ES-I3 (cell line): Measurements from ENCODE around the gene RPS6KA1.

Source experiments
- H3K36me3 ChIP-seq: 2 replicates; pipeline ENCODE4 v1.6.1; 2013; ENCODE audit warnings: mild to moderate bottlenecking, low read length, control low read depth, moderate library complexity; ENCODE audit not compliant: insufficient read depth
- H3K4me1 ChIP-seq: 2 replicates; pipeline ENCODE4 v1.6.1; 2013; ENCODE audit warnings: mild to moderate bottlenecking, control low read depth, low read length; ENCODE audit not compliant: insufficient read depth
- H3K9ac ChIP-seq: 2 replicates; pipeline ENCODE4 v1.6.1; 2013; ENCODE audit warnings: low read depth, mild to moderate bottlenecking, low read length, moderate library complexity
- H3K9me3 ChIP-seq: 2 replicates; pipeline ENCODE4 v1.6.1; 2013; ENCODE audit warnings: mild to moderate bottlenecking, low read length, moderate library complexity; ENCODE audit not compliant: control insufficient read depth, insufficient read depth

Gene RPS6KA1

DNA sequence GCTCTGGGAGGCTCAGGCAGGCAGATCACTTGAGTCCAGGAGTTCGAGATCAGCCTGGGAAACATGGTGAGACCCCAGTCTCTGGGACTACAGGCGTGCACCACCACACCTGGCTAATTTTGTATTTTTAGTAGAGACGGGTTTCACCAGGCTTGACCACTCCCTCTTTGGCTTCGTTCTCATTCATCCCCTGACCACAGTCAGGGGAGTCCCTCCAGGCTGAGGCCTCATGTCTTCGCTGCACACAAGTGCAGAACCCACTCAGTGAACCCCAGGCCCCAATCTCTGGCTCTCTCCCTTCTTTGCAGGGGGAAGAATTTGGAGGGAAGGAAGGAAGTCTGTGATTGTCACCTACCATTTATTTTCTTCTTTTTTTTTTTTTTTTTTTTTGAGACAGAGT is 9.2 kb upstream of the RPS6KA1 start:
- peaks cover 7% of the 10 kb centered on the region; the same call in 1 of the 2 replicates for H3K4me1 ChIP-seq
- H3K9me3 ChIP-seq: no peaks in the 10 kb centered on the region
- no peaks in the 10 kb centered on the region for H3K36me3 ChIP-seq
- no peak overlapping the region for H3K9ac ChIP-seq

GRCh38 chr1:26521669-26522030 is 7.9 kb upstream of the RPS6KA1 start:
- peaks cover 7% of the 10 kb centered on the region; the same call in 1 of the 2 replicates for H3K4me1 ChIP-seq
- H3K9ac ChIP-seq: no peak overlapping the region
- no peaks in the 10 kb centered on the region for H3K9me3 ChIP-seq
- H3K36me3 ChIP-seq: no peaks in the 10 kb centered on the region

GRCh38 chr1:26522073-26522472 is 7.5 kb upstream of the RPS6KA1 start:
- H3K4me1 ChIP-seq: peaks cover 7% of the 10 kb centered on the region; the same call in 1 of the 2 replicates
- no peaks in the 10 kb centered on the region for H3K9me3 ChIP-seq
- H3K9ac ChIP-seq: no peak overlapping the region
- no peaks in the 10 kb centered on the region for H3K36me3 ChIP-seq

- Histone ChIP-seq H3K9me3 (no peaks in the 10 kb centered on the region), H3K36me3 (no peaks in the 10 kb centered on the region), H3K9ac (no peak overlapping the region), H3K4me1 (peaks cover 6% of the 10 kb centered on the region)
These were observed 5.4 kb upstream of the RPS6KA1 start for GRCh38 chr1:26524181-26524580.

GRCh38 chr1:26526287-26526686 is 3.3 kb upstream of the RPS6KA1 start:
- no peak overlapping the region for H3K9ac ChIP-seq
- H3K4me1 ChIP-seq: no peaks in the 10 kb centered on the region; the same call in 1 of the 2 replicates
- no peaks in the 10 kb centered on the region for H3K9me3 ChIP-seq
- H3K36me3 ChIP-seq: no peaks in the 10 kb centered on the region

GRCh38 chr1:26529405-26529654 is 231 bp upstream of the RPS6KA1 start:
- no peaks in the 10 kb centered on the region for H3K36me3 ChIP-seq
- H3K9ac ChIP-seq: peak overlapping the region; percentile 52
- H3K9me3 ChIP-seq: no peaks in the 10 kb centered on the region
- H3K4me1 ChIP-seq: peaks cover 10% of the 10 kb centered on the region; the same call in 1 of the 2 replicates

DNA sequence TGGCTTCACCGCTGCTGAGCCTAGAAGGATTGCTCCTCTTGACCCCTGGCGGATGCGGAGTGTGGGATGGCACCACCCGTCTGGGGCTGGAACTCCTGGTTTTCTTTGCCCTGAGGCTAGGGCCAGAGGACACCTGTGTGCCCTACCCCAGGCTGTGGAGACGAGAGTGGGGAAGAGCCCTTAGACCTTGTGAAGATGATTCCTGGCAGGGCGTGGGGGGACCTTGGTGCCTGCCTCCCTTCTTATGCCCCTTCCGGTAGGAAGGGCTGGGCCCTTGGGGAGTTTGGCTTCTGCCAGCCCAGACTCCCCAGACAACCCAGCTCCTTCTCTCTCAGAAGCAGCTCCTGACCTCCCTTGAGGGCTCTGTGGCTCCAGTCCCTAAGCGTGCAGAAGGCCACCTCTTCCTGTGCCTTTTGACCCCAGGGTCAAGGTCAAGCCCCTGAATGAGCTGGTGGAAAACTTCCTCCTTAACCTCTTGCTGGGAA is 891 bp downstream of the RPS6KA1 start:
- Histone ChIP-seq H3K4me1 (peaks cover 10% of the 10 kb centered on the region; the same call in 1 of the 2 replicates), H3K9me3 (no peaks in the 10 kb centered on the region), H3K9ac (peak overlapping the region; percentile 68), H3K36me3 (no peaks in the 10 kb centered on the region)

- Histone ChIP-seq H3K4me1 (peaks cover 10% of the 10 kb centered on the region; the same call in 1 of the 2 replicates), H3K36me3 (no peaks in the 10 kb centered on the region), H3K9ac (peak overlapping the region; percentile 68), H3K9me3 (no peaks in the 10 kb centered on the region)
These were observed 1.5 kb downstream of the RPS6KA1 start for GRCh38 chr1:26530895-26531598.

DNA sequence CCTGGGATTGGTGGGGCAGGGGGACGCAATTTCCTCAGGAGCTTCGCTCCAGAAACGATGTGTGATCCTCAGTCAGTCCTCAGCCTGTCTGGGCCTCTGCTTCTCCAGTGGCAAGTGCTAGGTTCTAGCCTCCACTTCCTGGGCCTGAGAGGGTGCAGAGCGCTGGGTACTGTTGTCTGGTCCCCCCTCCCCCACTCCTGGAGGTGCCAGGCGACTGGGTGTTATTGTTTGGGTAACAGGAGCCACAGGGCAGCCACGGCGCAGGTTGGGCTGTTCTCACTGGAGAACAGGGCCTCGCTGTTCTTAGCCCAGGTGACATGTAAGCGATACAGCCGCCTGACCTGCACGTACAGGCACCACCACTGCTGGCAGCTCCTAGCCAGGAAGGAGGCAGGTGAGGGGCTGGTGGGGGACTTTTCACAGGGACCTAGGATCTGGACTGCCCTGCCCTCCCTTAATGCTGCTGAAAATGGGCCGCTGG is 2.1 kb downstream of the RPS6KA1 start:
- Histone ChIP-seq H3K9me3 (no peaks in the 10 kb centered on the region), H3K4me1 (peaks cover 10% of the 10 kb centered on the region; the same call in 1 of the 2 replicates), H3K36me3 (no peaks in the 10 kb centered on the region; the same call in 1 of the 2 replicates), H3K9ac (peak overlapping the region; percentile 28)

- H3K36me3 ChIP-seq: no peaks in the 10 kb centered on the region; the same call in 1 of the 2 replicates
These were observed 4.5 kb downstream of the RPS6KA1 start for GRCh38 chr1:26533951-26534509.

DNA sequence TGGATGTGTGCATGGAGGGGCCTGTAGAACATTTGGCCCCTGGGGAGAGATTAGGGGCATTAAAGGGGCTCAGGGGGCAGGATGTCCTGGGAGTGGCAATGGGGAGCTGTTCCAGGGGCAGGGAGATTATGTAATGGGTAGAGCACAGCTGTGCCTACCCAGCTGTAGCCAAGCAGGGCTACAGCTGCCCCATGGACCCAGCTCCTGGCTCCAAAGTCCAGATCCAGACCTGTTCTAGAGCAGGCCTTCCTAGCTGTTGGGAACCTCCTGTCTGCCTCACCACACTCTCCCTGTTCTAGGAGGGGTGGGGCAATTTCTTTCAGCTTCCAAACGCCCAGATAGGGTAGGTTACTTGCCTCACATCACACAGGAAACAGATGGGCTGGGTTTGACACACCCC is 5.6 kb downstream of the RPS6KA1 start:
- Histone ChIP-seq H3K36me3 (no peaks in the 10 kb centered on the region; the same call in 1 of the 2 replicates), H3K9ac (no peak overlapping the region), H3K4me1 (peaks cover 10% of the 10 kb centered on the region; the same call in 1 of the 2 replicates), H3K9me3 (no peaks in the 10 kb centered on the region)

More at GRCh38 chr1:26533951-26534509, 4.5 kb downstream of the RPS6KA1 start:
- Histone ChIP-seq H3K4me1 (peaks cover 10% of the 10 kb centered on the region; the same call in 1 of the 2 replicates), H3K9me3 (no peaks in the 10 kb centered on the region), H3K9ac (no peak overlapping the region)

DNA sequence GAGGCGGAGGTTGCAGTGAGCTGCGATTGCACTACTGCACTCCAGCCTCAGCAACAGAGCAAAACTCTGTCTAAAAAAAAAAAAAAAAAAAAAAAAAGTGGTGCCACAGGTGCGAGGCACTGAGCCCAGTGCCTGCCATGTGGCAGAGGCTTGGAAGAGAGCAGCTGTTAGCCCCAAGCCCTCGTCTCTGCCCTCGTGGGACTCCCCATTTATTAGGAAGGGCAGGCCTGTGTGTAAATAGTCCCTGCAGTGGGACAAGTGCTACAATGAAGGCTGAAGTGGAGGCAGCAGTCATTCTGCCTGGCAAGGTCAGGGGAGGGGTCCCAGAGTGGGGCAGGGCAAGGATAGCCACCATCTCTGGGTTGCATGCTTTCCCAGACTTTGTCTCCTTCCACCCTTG is 6.5 kb downstream of the RPS6KA1 start:
- Histone ChIP-seq H3K4me1 (peaks cover 10% of the 10 kb centered on the region; the same call in 1 of the 2 replicates), H3K9ac (no peak overlapping the region), H3K36me3 (no peaks in the 10 kb centered on the region; the same call in 1 of the 2 replicates), H3K9me3 (no peaks in the 10 kb centered on the region)

GRCh38 chr1:26536521-26536920 is 7.0 kb downstream of the RPS6KA1 start:
- Histone ChIP-seq H3K36me3 (no peaks in the 10 kb centered on the region; the same call in 1 of the 2 replicates), H3K4me1 (peaks cover 13% of the 10 kb centered on the region; the same call in 1 of the 2 replicates), H3K9me3 (no peaks in the 10 kb centered on the region), H3K9ac (no peak overlapping the region)

- no peaks in the 10 kb centered on the region; the same call in 1 of the 2 replicates for H3K36me3 ChIP-seq
- H3K4me1 ChIP-seq: peaks cover 13% of the 10 kb centered on the region; the same call in 1 of the 2 replicates
- H3K9me3 ChIP-seq: no peaks in the 10 kb centered on the region
- H3K9ac ChIP-seq: no peak overlapping the region
These were observed 8.4 kb downstream of the RPS6KA1 start for GRCh38 chr1:26537951-26538352.
